ENCODE measurements around the gene SUZ12. TPM values are rescaled to one million over a fixed set of nuclear protein-coding genes. Genes with fewer than 3 reads are reported as not detected.
"Not testable (repeated sequence)": the region's sequence is repeated elsewhere in the genome, so short reads cannot be mapped to it uniquely, and the experiment has no call there.

Gene SUZ12
- 23.5 TPM for total RNA-seq
- polyA plus RNA-seq (ENCODE audit: insufficient read depth, low read depth, low replicate concordance): 10.2 TPM
- long read RNA-seq, donor 1, full-length matches to known transcripts: 3 of 8 reads
- long read RNA-seq, donor 1, partial matches to known transcripts: 5 of 8 reads
- long read RNA-seq, donor 1, other reads (novel, unspliced or antisense): 0 of 8 reads
- long read RNA-seq, donor 2, full-length matches to known transcripts: 7 of 7 reads
- long read RNA-seq, donor 2, partial matches to known transcripts: 0 of 7 reads
- long read RNA-seq, donor 2, other reads (novel, unspliced or antisense): 0 of 7 reads
- long read RNA-seq, donor 3, full-length matches to known transcripts: 7 of 12 reads
- long read RNA-seq, donor 3, partial matches to known transcripts: 5 of 12 reads
- long read RNA-seq, donor 3, other reads (novel, unspliced or antisense): 0 of 12 reads
- long read RNA-seq, donor 4, full-length matches to known transcripts: 7 of 7 reads
- long read RNA-seq, donor 4, partial matches to known transcripts: 0 of 7 reads
- long read RNA-seq, donor 4, other reads (novel, unspliced or antisense): 0 of 7 reads
- long read RNA-seq, donor 5: 0 reads
- long read RNA-seq, donor 6, full-length matches to known transcripts: 2 of 2 reads
- long read RNA-seq, donor 6, partial matches to known transcripts: 0 of 2 reads
- long read RNA-seq, donor 6, other reads (novel, unspliced or antisense): 0 of 2 reads
- long read RNA-seq, donor 7, full-length matches to known transcripts: 21 of 38 reads
- long read RNA-seq, donor 7, partial matches to known transcripts: 13 of 38 reads
- long read RNA-seq, donor 7, other reads (novel, unspliced or antisense): 4 of 38 reads
- long read RNA-seq, donor 8, full-length matches to known transcripts: 4 of 4 reads
- long read RNA-seq, donor 8, partial matches to known transcripts: 0 of 4 reads
- long read RNA-seq, donor 8, other reads (novel, unspliced or antisense): 0 of 4 reads
- long read RNA-seq, donor 9, full-length matches to known transcripts: 3 of 3 reads
- long read RNA-seq, donor 9, partial matches to known transcripts: 0 of 3 reads
- long read RNA-seq, donor 9, other reads (novel, unspliced or antisense): 0 of 3 reads
- long read RNA-seq, donor 10, full-length matches to known transcripts: 8 of 8 reads
- long read RNA-seq, donor 10, partial matches to known transcripts: 0 of 8 reads
- long read RNA-seq, donor 10, other reads (novel, unspliced or antisense): 0 of 8 reads

- H3K27ac ChIP-seq (ENCODE audit: low read depth in 2 of 2, low read length in 2 of 2): peak within 1 kb of the TSS; percentile 67 to 83
- H3K4me1 ChIP-seq (ENCODE audit: control insufficient read depth in 2 of 3, insufficient read depth in 2 of 3, low read depth in 1 of 3, low read length in 3 of 3); FAIRE-seq; intact Hi-C loops (cut with DNase I); H3K27me3 ChIP-seq (ENCODE audit: control insufficient read depth, insufficient read depth, low read length); H3K9me3 ChIP-seq (ENCODE audit: control insufficient read depth in 2 of 3, insufficient read depth in 1 of 3, low read length in 3 of 3); H3K36me3 ChIP-seq (ENCODE audit: control insufficient read depth in 2 of 3, insufficient read depth in 3 of 3, low read length in 3 of 3): not testable (repeated sequence)
- H3K4me3 ChIP-seq (ENCODE audit: low read length in 3 of 3): peak within 1 kb of the TSS; percentile 69 to 79 (median 77)
- peak; percentile 92 to 97 (median 94) for DNase-seq
- peak within 1 kb of the TSS; percentile 32 to 72 (median 67) for H3K9ac ChIP-seq (ENCODE audit: low read length in 3 of 3)
Observed at GRCh38 chr17:31936615-31937609, at the start of gene SUZ12. TSS of gene SUZ12 (plus strand) at chr17:31937007. CDS start at chr17:31937247, 240 bp downstream.

- Histone ChIP-seq H3K9ac (ENCODE audit: low read length in 3 of 3) (no peak overlapping the region), H3K9me3 (ENCODE audit: control insufficient read depth in 2 of 3, insufficient read depth in 1 of 3, low read length in 3 of 3) (no peaks in the 10 kb centered on the region), H3K27ac (ENCODE audit: low read depth in 2 of 2, low read length in 2 of 2) (no peak overlapping the region), H3K27me3 (ENCODE audit: control insufficient read depth, insufficient read depth, low read length) (no peaks in the 10 kb centered on the region), H3K4me3 (ENCODE audit: low read length in 3 of 3) (no peak overlapping the region), H3K36me3 (ENCODE audit: control insufficient read depth in 2 of 3, insufficient read depth in 3 of 3, low read length in 3 of 3) (peaks cover 6 to 40% (median 15%) of the 10 kb centered on the region in 3 donors), H3K4me1 (ENCODE audit: control insufficient read depth in 2 of 3, insufficient read depth in 2 of 3, low read depth in 1 of 3, low read length in 3 of 3) (no peaks in the 10 kb centered on the region)
- DNase-seq (peak in 1 of 5 donors; percentile 2), FAIRE-seq (no peak)
- intact Hi-C loops (cut with DNase I): no loop called here
- no peak for TF ChIP-seq CTCF (IDR thresholded peaks at IDR 0.05; ENCODE audit: borderline replicate concordance, extremely low read depth, insufficient read depth)
Observed at GRCh38 chr17:31888124-31888523, 48.7 kb upstream of the SUZ12 start.

- peaks cover 0 to 10% (median 2%) of the 10 kb centered on the region in 3 donors for H3K36me3 ChIP-seq (ENCODE audit: control insufficient read depth in 2 of 3, insufficient read depth in 3 of 3, low read length in 3 of 3)
- DNase-seq (peak in 2 of 5 donors; percentile 8 to 21), FAIRE-seq (no peak)
- TF ChIP-seq CTCF (IDR thresholded peaks at IDR 0.05; ENCODE audit: borderline replicate concordance, extremely low read depth, insufficient read depth): no peak
- peak overlapping the region; percentile 89 to 99 (median 99) for H3K4me3 ChIP-seq (ENCODE audit: low read length in 3 of 3)
- H3K9ac ChIP-seq (ENCODE audit: low read length in 3 of 3): peak overlapping the region; percentile 79 to 85 (median 83)
- intact Hi-C loops (cut with DNase I): no loop called here
- H3K4me1 ChIP-seq (ENCODE audit: control insufficient read depth in 2 of 3, insufficient read depth in 2 of 3, low read depth in 1 of 3, low read length in 3 of 3): peaks cover 0 to 4% (median 0%) of the 10 kb centered on the region in 3 donors
- H3K27me3 ChIP-seq (ENCODE audit: control insufficient read depth, insufficient read depth, low read length): no peaks in the 10 kb centered on the region
- peak overlapping the region; percentile 38 to 60 for H3K27ac ChIP-seq (ENCODE audit: low read depth in 2 of 2, low read length in 2 of 2)
- H3K9me3 ChIP-seq (ENCODE audit: control insufficient read depth in 2 of 3, insufficient read depth in 1 of 3, low read length in 3 of 3): no peaks in the 10 kb centered on the region
Observed at GRCh38 chr17:31900877-31901276, 35.9 kb upstream of the SUZ12 start.
